HepG2 (cell line): ENCODE data around the gene PSMB8. TPM values are rescaled to one million over a fixed set of nuclear protein-coding genes. Genes with fewer than 3 reads are reported as not detected.

Experiments
- CENPT ChIP-seq: sonication (generic); formaldehyde crosslinking; IDR thresholded peaks from 2 replicates; pipeline ENCODE4 v1.8.0; 2022; ENCODE audit warnings: low read depth, mild to moderate bottlenecking, moderate library complexity, missing genetic modification reagents
- CHD2 ChIP-seq: IDR thresholded peaks from 2 replicates; pipeline ENCODE4 v1.6.1; 2011; ENCODE audit warnings: low read depth, low read length, improper control_type of control experiment
- CHD4 ChIP-seq: fragments of 200-600 bp; sonication (generic); IDR thresholded peaks from 2 replicates; pipeline ENCODE4 v1.7.0; 2017; ENCODE audit warnings: mild to moderate bottlenecking, low read length, borderline replicate concordance
- E2F5 ChIP-seq: sonication (generic); formaldehyde crosslinking; conservative IDR thresholded peaks from 2 replicates; pipeline ENCODE4 v1.4.0; 2020; ENCODE audit warnings: missing genetic modification reagents
- ETV5 ChIP-seq: IDR thresholded peaks from 2 replicates; pipeline ENCODE4 v1.6.1; 2018; ENCODE audit warnings: missing biosample characterization, missing genetic modification reagents, inconsistent platforms, borderline replicate concordance
- FOXP1 ChIP-seq, 2 experiments: fragments of 450-650 bp in 1 of 2; IDR thresholded peaks; 2 replicates each; pipeline ENCODE4 v1.6.1; 2017 to 2018; ENCODE audit warnings: antibody characterized with exemption in 1 of 2
- HCFC1 ChIP-seq: fragments of 150-350 bp; IDR thresholded peaks from 2 replicates; pipeline ENCODE4 v1.6.1; 2014; ENCODE audit warnings: low read depth, low read length
- HHEX ChIP-seq: IDR thresholded peaks from 2 replicates; pipeline ENCODE4 v1.6.1; 2016; ENCODE audit warnings: control low read depth
- HNF4A ChIP-seq: sonication (generic); formaldehyde crosslinking; IDR thresholded peaks from 2 replicates; pipeline ENCODE4 v1.4.0; 2020; ENCODE audit warnings: missing genetic modification reagents
- KAT8 ChIP-seq: IDR thresholded peaks from 2 replicates; pipeline ENCODE4 v1.6.1; 2016; ENCODE audit warnings: missing genetic modification reagents, missing compliant biosample characterization
- MTERF4 ChIP-seq: sonication (generic); formaldehyde crosslinking; IDR thresholded peaks from 2 replicates; pipeline ENCODE4 v1.8.0; 2023; ENCODE audit warnings: mild to moderate bottlenecking, missing genetic modification reagents
- NCOA5 ChIP-seq: sonication (generic); formaldehyde crosslinking; IDR thresholded peaks from 2 replicates; pipeline ENCODE4 v1.4.0; 2020; ENCODE audit warnings: missing genetic modification reagents
- NFE2L1 ChIP-seq: sonication (generic); formaldehyde crosslinking; IDR thresholded peaks from 2 replicates; pipeline ENCODE4 v1.4.0; 2020; ENCODE audit warnings: missing genetic modification reagents, mild to moderate bottlenecking, borderline replicate concordance
- NFYC ChIP-seq: IDR thresholded peaks from 2 replicates; pipeline ENCODE4 v1.6.1; 2016; ENCODE audit warnings: missing genetic modification reagents, missing compliant biosample characterization
- ONECUT2 ChIP-seq: sonication (generic); formaldehyde crosslinking; IDR thresholded peaks from 2 replicates; pipeline ENCODE4 v1.4.0; 2020; ENCODE audit warnings: missing genetic modification reagents
- PRDM15 ChIP-seq: sonication (generic); formaldehyde crosslinking; IDR thresholded peaks from 2 replicates; pipeline ENCODE4 v1.4.0; 2020; ENCODE audit warnings: missing genetic modification reagents
- RCOR2 ChIP-seq: IDR thresholded peaks from 2 replicates; pipeline ENCODE4 v1.6.1; 2016; ENCODE audit warnings: missing biosample characterization, missing genetic modification reagents
- SP5 ChIP-seq: IDR thresholded peaks from 2 replicates; pipeline ENCODE4 v1.6.1; 2016; ENCODE audit warnings: low read depth, borderline replicate concordance
- THRA ChIP-seq: sonication (generic); formaldehyde crosslinking; IDR thresholded peaks from 2 replicates; pipeline ENCODE4 v1.4.0; 2020; ENCODE audit warnings: missing genetic modification reagents, borderline replicate concordance
- WIZ ChIP-seq: sonication (generic); formaldehyde crosslinking; IDR thresholded peaks from 2 replicates; pipeline ENCODE4 v1.5.1; 2020; ENCODE audit warnings: mild to moderate bottlenecking, missing genetic modification reagents
- ZBTB3 ChIP-seq: sonication (generic); formaldehyde crosslinking; IDR thresholded peaks from 2 replicates; pipeline ENCODE4 v1.4.0; 2020; ENCODE audit warnings: low read depth, mild to moderate bottlenecking, moderate library complexity, missing genetic modification reagents, borderline replicate concordance
- ZMYM2 ChIP-seq: sonication (generic); formaldehyde crosslinking; IDR thresholded peaks from 2 replicates; pipeline ENCODE4 v1.8.0; 2022; ENCODE audit warnings: mild to moderate bottlenecking, missing genetic modification reagents
- ZNF614 ChIP-seq: IDR thresholded peaks from 2 replicates; pipeline ENCODE4 v1.6.1; 2018; ENCODE audit warnings: missing biosample characterization, missing genetic modification reagents, inconsistent platforms, borderline replicate concordance
- polyA plus RNA-seq, 8 experiments: library from polyadenylated mRNA; depleted of rRNA in 3 of 8; stranded (reverse) in 7 of 8; unstranded in 1 of 8; fragments of >200 nt; fragmentation: Illumina TruSeq in 4 of 8; extraction: Trizol in 4 of 8; gene quantifications; 2 replicates each; pipeline versions ENCODE4 v1.2.1 to v1.2.3, GENCODE V29; 2011 to 2016; ENCODE audit warnings: low read depth in 4 of 8, missing spikeins in 1 of 8, mixed read lengths in 1 of 8; ENCODE audit not compliant: insufficient read depth in 1 of 8
- total RNA-seq, 5 experiments: library from RNA; depleted of rRNA; stranded (reverse); fragments of >200 nt; fragmentation: Illumina TruSeq; extraction: Trizol; gene quantifications; 2 replicates each; pipeline ENCODE4 v1.2.3, GENCODE V29; 2016; ENCODE audit warnings: low read depth in 1 of 5

The PSMB8 gene
- total and polyA plus RNA-seq, 2 of the 13 experiments (the other 11 are each of a cell fraction or from before 2014, with no cell fraction given), result 30.7 to 64.7 TPM

GRCh38 chr6:32843979-32844838, at the start of gene PSMB8 (continued):
- TF ChIP-seq FOXP1 (IDR thresholded peaks at IDR 0.05) (no peak), FOXP1 (CRISPR knock-in tag; IDR thresholded peaks at IDR 0.05) (peak; percentile 16; the same call in 1 of the 2 replicates), ZBTB3 (CRISPR knock-in tag) (no peak), WIZ (0 out of 2 replicates have a peak, but pooled peaks have one; percentile 39), MTERF4 (CRISPR knock-in tag) (no peak), ONECUT2 (no peak), HCFC1 (no peak), ZMYM2 (CRISPR knock-in tag) (no peak), E2F5 (CRISPR knock-in tag) (no peak), KAT8 (CRISPR knock-in tag) (peak; percentile 43; the same call in 1 of the 2 replicates), RCOR2 (no peak), HNF4A (CRISPR knock-in tag) (no peak), HHEX (CRISPR knock-in tag) (no peak), NFE2L1 (CRISPR knock-in tag) (no peak), ZNF614 (CRISPR knock-in tag) (no peak), THRA (CRISPR knock-in tag) (0 out of 2 replicates have a peak, but pooled peaks have one; percentile 4), CHD2 (no peak), CHD4 (no peak), NFYC (CRISPR knock-in tag) (peak; percentile 81), SP5 (CRISPR knock-in tag) (peak; percentile 56), NCOA5 (CRISPR knock-in tag) (no peak), CENPT (CRISPR knock-in tag) (no peak), PRDM15 (CRISPR knock-in tag) (no peak), ETV5 (peak; percentile 32; the same call in 1 of the 2 replicates)
